IMR-90 (cell line): Measurements from ENCODE around the gene ORC5. TPM values are rescaled to one million over a fixed set of nuclear protein-coding genes. Genes with fewer than 3 reads are reported as not detected.

Experiments used
- ATAC-seq: fragments of 200-7000 bp; cut with Tn5 transposase; 2 replicates; pipeline ENCODE4 v1.9.1; 2020; ENCODE audit warnings: low read depth, mild to moderate bottlenecking, moderate library complexity
- BruUV-seq: library from RNA; stranded (reverse); fragments of 400-500 nt; replicated peaks from 2 replicates; lab custom pipeline; 2021; lab: Mats Ljungman, UMichigan
- CTCF ChIA-PET: fragments of 300-600 bp; formaldehyde crosslinking; extraction: SDS; loops from one replicate; lab custom pipeline; 2021; ENCODE audit warnings: antibody characterized with exemption; lab: Yijun Ruan, JAX
- POLR2A ChIA-PET: fragments of 300-600 bp; sonication (Branson Sonifier 250); formaldehyde crosslinking; loops from one replicate; lab custom pipeline; 2022; ENCODE audit warnings: antibody characterized with exemption; ENCODE audit not compliant: unreplicated experiment; lab: Charles Lee
- DNase-seq: peaks from one replicate; pipeline ENCODE4 v3.0.0; 2013
- H2AFZ ChIP-seq: replicated peaks from 2 replicates; pipeline ENCODE3; 2013; ENCODE audit warnings: low read length, mild to moderate bottlenecking; ENCODE audit not compliant: poor library complexity
- H2AK5ac ChIP-seq: 2 replicates; pipeline ENCODE4 v1.6.1; 2013; ENCODE audit warnings: low read depth, low read length, inconsistent platforms
- H2AK9ac ChIP-seq: replicated peaks from 2 replicates; pipeline ENCODE3; 2013; ENCODE audit warnings: mild to moderate bottlenecking, low read depth, low read length, moderate library complexity; ENCODE audit not compliant: poor library complexity
- H2BK120ac ChIP-seq: 2 replicates; pipeline ENCODE4 v1.6.1; 2013; ENCODE audit warnings: low read depth, low read length, inconsistent platforms
- H2BK15ac ChIP-seq: 3 replicates; pipeline ENCODE4 v1.6.1; 2013; ENCODE audit warnings: low read depth, low read length, inconsistent platforms
- H2BK20ac ChIP-seq: 2 replicates; pipeline ENCODE4 v1.6.1; 2013; ENCODE audit warnings: low read depth, mild to moderate bottlenecking, inconsistent platforms, low read length, moderate library complexity
- H2BK5ac ChIP-seq: 2 replicates; pipeline ENCODE4 v1.6.1; 2013; ENCODE audit warnings: mild to moderate bottlenecking, low read depth, low read length, inconsistent platforms; ENCODE audit not compliant: poor library complexity, severe bottlenecking
- H3K14ac ChIP-seq: replicated peaks from 2 replicates; pipeline ENCODE4 v1.6.1; 2013; ENCODE audit warnings: low read depth, low read length, inconsistent platforms
- H3K18ac ChIP-seq: 2 replicates; pipeline ENCODE4 v1.6.1; 2013; ENCODE audit warnings: low read depth, low read length, control low read depth
- H3K23ac ChIP-seq: 2 replicates; pipeline ENCODE4 v1.6.1; 2013; ENCODE audit warnings: low read depth, low read length, inconsistent platforms
- H3K27ac ChIP-seq: 2 replicates; pipeline ENCODE4 v1.5.1; 2013; ENCODE audit warnings: mild to moderate bottlenecking, control low read depth, low read length; ENCODE audit not compliant: insufficient read depth
- H3K27me3 ChIP-seq: 2 replicates; pipeline ENCODE4 v1.6.1; 2013; ENCODE audit warnings: low read length; ENCODE audit not compliant: control insufficient read depth, insufficient read depth
- H3K36me3 ChIP-seq: 2 replicates; pipeline ENCODE4 v1.6.1; 2013; ENCODE audit warnings: low read length, mixed read lengths; ENCODE audit not compliant: control insufficient read depth, insufficient read depth
- H3K4ac ChIP-seq: 2 replicates; pipeline ENCODE4 v1.6.1; 2013; ENCODE audit warnings: low read depth, low read length, inconsistent platforms
- H3K4me1 ChIP-seq: 2 replicates; pipeline ENCODE4 v1.6.1; 2013; ENCODE audit warnings: low read length, mixed read lengths; ENCODE audit not compliant: control insufficient read depth, insufficient read depth
- H3K4me2 ChIP-seq: 2 replicates; pipeline ENCODE4 v1.6.1; 2013; ENCODE audit warnings: low read depth, mild to moderate bottlenecking, control low read depth, low read length, moderate library complexity
- H3K4me3 ChIP-seq: 2 replicates; pipeline ENCODE4 v1.5.1; 2013; ENCODE audit warnings: low read depth, mild to moderate bottlenecking, control low read depth, low read length, moderate library complexity; ENCODE audit not compliant: insufficient read depth
- H3K56ac ChIP-seq: 2 replicates; pipeline ENCODE4 v1.6.1; 2013; ENCODE audit warnings: low read length, inconsistent platforms; ENCODE audit not compliant: insufficient read depth; ENCODE audit errors: extremely low read depth
- H3K79me1 ChIP-seq, 2 experiments: 2 replicates each; pipeline ENCODE4 v1.6.1; 2013; ENCODE audit warnings: low read length in 2 of 2, inconsistent platforms in 1 of 2, low read depth in 1 of 2
- H3K9ac ChIP-seq: 2 replicates; pipeline ENCODE4 v1.6.1; 2013; ENCODE audit warnings: low read depth, low read length, control low read depth
- H3K9me1 ChIP-seq: 2 replicates; pipeline ENCODE4 v1.6.1; 2013; ENCODE audit warnings: low read length, inconsistent platforms; ENCODE audit not compliant: insufficient read depth
- H3K9me3 ChIP-seq: 2 replicates; pipeline ENCODE4 v1.6.1; 2013; ENCODE audit warnings: low read length; ENCODE audit not compliant: control insufficient read depth, insufficient read depth
- H4K20me1 ChIP-seq: 2 replicates; pipeline ENCODE4 v1.6.1; 2013; ENCODE audit warnings: low read length, inconsistent platforms; ENCODE audit not compliant: insufficient read depth
- H4K5ac ChIP-seq: 2 replicates; pipeline ENCODE4 v1.6.1; 2013; ENCODE audit warnings: mild to moderate bottlenecking, low read depth, low read length, control low read depth
- H4K8ac ChIP-seq, 2 experiments: 2 replicates each; pipeline ENCODE4 v1.6.1; 2013; ENCODE audit warnings: low read depth in 2 of 2, low read length in 2 of 2, control low read depth in 1 of 2, inconsistent platforms in 1 of 2
- H4K91ac ChIP-seq: 2 replicates; pipeline ENCODE4 v1.6.1; 2013; ENCODE audit warnings: low read depth, low read length, inconsistent platforms; ENCODE audit not compliant: insufficient read depth
- BHLHE40 ChIP-seq: fragments of 150-350 bp; IDR thresholded peaks from 2 replicates; pipeline ENCODE4 v1.6.1; 2016; ENCODE audit warnings: mild to moderate bottlenecking, low read depth, low read length
- CEBPB ChIP-seq: IDR thresholded peaks from 2 replicates; pipeline ENCODE4 v1.6.1; 2012; ENCODE audit warnings: low read depth, low read length, improper control_type of control experiment
- CHD1 ChIP-seq: IDR thresholded peaks from 2 replicates; pipeline ENCODE4 v1.6.1; 2012; ENCODE audit warnings: low read depth, low read length, improper control_type of control experiment
- FOS ChIP-seq: fragments of 150-350 bp; IDR thresholded peaks from 2 replicates; pipeline ENCODE4 v1.6.1; 2016; ENCODE audit warnings: low read depth, low read length
- MAFK ChIP-seq: IDR thresholded peaks from 2 replicates; pipeline ENCODE4 v1.6.1; 2012; ENCODE audit warnings: low read depth, low read length, improper control_type of control experiment
- MAZ ChIP-seq: IDR thresholded peaks from 2 replicates; pipeline ENCODE4 v1.6.1; 2012; ENCODE audit warnings: low read depth, mild to moderate bottlenecking, low read length, improper control_type of control experiment, moderate library complexity, borderline replicate concordance
- MXI1 ChIP-seq: IDR thresholded peaks from 2 replicates; pipeline ENCODE4 v1.6.1; 2012; ENCODE audit warnings: low read depth, mild to moderate bottlenecking, low read length, moderate library complexity, borderline replicate concordance
- NFE2L2 ChIP-seq: fragments of 150-350 bp; IDR thresholded peaks from 2 replicates; pipeline ENCODE4 v1.6.1; 2016; ENCODE audit warnings: low read depth, mild to moderate bottlenecking, low read length
- POLR2A ChIP-seq: IDR thresholded peaks from 2 replicates; pipeline ENCODE4 v1.6.1; 2012; ENCODE audit warnings: mild to moderate bottlenecking, low read depth, low read length
- RAD21 ChIP-seq: IDR thresholded peaks from 2 replicates; pipeline ENCODE4 v1.6.1; 2012; ENCODE audit warnings: low read length, improper control_type of control experiment
- RCOR1 ChIP-seq: IDR thresholded peaks from 2 replicates; pipeline ENCODE4 v1.6.1; 2012; ENCODE audit warnings: mild to moderate bottlenecking, low read length, improper control_type of control experiment; ENCODE audit not compliant: insufficient replicate concordance
- RFX5 ChIP-seq: IDR thresholded peaks from 2 replicates; pipeline ENCODE4 v1.8.0; 2012; ENCODE audit warnings: low read depth, mild to moderate bottlenecking, low read length, moderate library complexity
- SMC3 ChIP-seq: fragments of 150-350 bp; IDR thresholded peaks from 2 replicates; pipeline ENCODE4 v1.6.1; 2016; ENCODE audit warnings: low read depth, mild to moderate bottlenecking, antibody characterized with exemption, low read length, moderate library complexity
- USF2 ChIP-seq: fragments of 150-350 bp; IDR thresholded peaks from 2 replicates; pipeline ENCODE4 v1.6.1; 2017; ENCODE audit warnings: mild to moderate bottlenecking, antibody characterized with exemption, low read length, low read depth
- WGBS, 2 experiments: methylation state at CpG; one replicate each; pipeline versions ENCODE4 v1.1.5 to v1.1.7; 2013; ENCODE audit warnings: missing lambda C conversion rate in 2 of 2; ENCODE audit not compliant: insufficient read length in 1 of 2; ENCODE audit errors: extremely low coverage in 2 of 2; 5-methylcytosine and 5-hydroxymethylcytosine counted together
- dilution Hi-C: fragments of 300-500 bp; cut with HindIII; formaldehyde crosslinking; loops from one replicate; pipeline ENCODE4 v1.14.3; 2018; ENCODE audit warnings: low sequenced_read_pairs; ENCODE audit not compliant: unreplicated experiment
- in situ Hi-C: fragments of 300-500 bp; cut with MboI; formaldehyde crosslinking; loops from 3 replicates; pipeline ENCODE4 v1.14.3; 2019; ENCODE audit warnings: low sequenced_read_pairs, inconsistent platforms, mixed read lengths
- intact Hi-C: fragments of 100-400 bp; cut with micrococcal nuclease; formaldehyde crosslinking; loops from 2 replicates; pipeline ENCODE4 v1.10.0; 2022
- polyA plus RNA-seq, 3 experiments: library from polyadenylated mRNA; depleted of rRNA; stranded (reverse); fragments of >200 nt; gene quantifications; 2 replicates each; pipeline ENCODE4 v1.2.3, GENCODE V29; 2012; ENCODE audit warnings: low replicate concordance in 1 of 3
- total RNA-seq: library from RNA; depleted of rRNA; stranded (reverse); fragments of >200 nt; gene quantifications from 2 replicates; pipeline ENCODE4 v1.2.3, GENCODE V29; 2012
- TF ChIP-seq, protein P1 (sequence below): conservative IDR thresholded peaks from 2 replicates; pipeline ENCODE4 v1.5.1; 2012; ENCODE audit warnings: mild to moderate bottlenecking, low read depth, low read length, improper control_type of control experiment
- TF ChIP-seq, protein P2 (sequence below): fragments of 150-350 bp; IDR thresholded peaks from 2 replicates; pipeline ENCODE4 v1.6.1; 2016; ENCODE audit warnings: low read depth, mild to moderate bottlenecking, low read length, moderate library complexity, borderline replicate concordance

The ORC5 gene
- total and polyA plus RNA-seq, 2 of the 4 experiments (the other 2 are of a cell fraction): 7.9 to 18.8 TPM

- POLR2A ChIA-PET: no interaction called here
Observed at GRCh38 chr7:104130726-104131125, 77.1 kb downstream of the ORC5 start.

More at GRCh38 chr7:104130726-104131125, 77.1 kb downstream of the ORC5 start:
- H3K9ac ChIP-seq: no peak overlapping the region
- dilution Hi-C loops: no loop called here
- H2BK5ac ChIP-seq: no peak overlapping the region
- H3K27me3 ChIP-seq: no peaks in the 10 kb centered on the region
- no peak overlapping the region for H2BK20ac ChIP-seq
- no peaks in the 10 kb centered on the region for H3K79me1 ChIP-seq
- intact Hi-C loops: no loop called here
- CTCF ChIA-PET: interaction anchor here (1.2 kb wide), 1 partner anchor 101 kb away, joined by 3 read pairs; no protein-coding TSS in a partner anchor
- no peak overlapping the region for H3K4ac ChIP-seq
- no peak overlapping the region for H3K23ac ChIP-seq
- H2AFZ ChIP-seq: no peak overlapping the region
- peaks cover 6% of the 10 kb centered on the region for H3K36me3 ChIP-seq
- H4K91ac ChIP-seq: no peak overlapping the region
- WGBS, 2 experiments: no CpG with 5 or more reads among the region's 4 CpGs
- H3K56ac ChIP-seq: no peak overlapping the region
- no peak overlapping the region for H3K4me3 ChIP-seq
- H4K8ac ChIP-seq: no peak overlapping the region
- no peak overlapping the region for H2BK15ac ChIP-seq
- no peak overlapping the region for H2AK9ac ChIP-seq
- H3K27ac ChIP-seq: no peak overlapping the region
- no peaks in the 10 kb centered on the region for H3K9me3 ChIP-seq
- ATAC-seq: no peak
- no peak for DNase-seq
- H3K9me1 ChIP-seq: no peaks in the 10 kb centered on the region
- no peak for TF ChIP-seq MAFK
- no peak for TF ChIP-seq POLR2A
- no peak for TF ChIP-seq BHLHE40
- TF ChIP-seq USF2: no peak
- no peak for TF ChIP-seq RAD21
- TF ChIP-seq RCOR1: no peak
- TF ChIP-seq NFE2L2: no peak
- TF ChIP-seq, protein P1, sequence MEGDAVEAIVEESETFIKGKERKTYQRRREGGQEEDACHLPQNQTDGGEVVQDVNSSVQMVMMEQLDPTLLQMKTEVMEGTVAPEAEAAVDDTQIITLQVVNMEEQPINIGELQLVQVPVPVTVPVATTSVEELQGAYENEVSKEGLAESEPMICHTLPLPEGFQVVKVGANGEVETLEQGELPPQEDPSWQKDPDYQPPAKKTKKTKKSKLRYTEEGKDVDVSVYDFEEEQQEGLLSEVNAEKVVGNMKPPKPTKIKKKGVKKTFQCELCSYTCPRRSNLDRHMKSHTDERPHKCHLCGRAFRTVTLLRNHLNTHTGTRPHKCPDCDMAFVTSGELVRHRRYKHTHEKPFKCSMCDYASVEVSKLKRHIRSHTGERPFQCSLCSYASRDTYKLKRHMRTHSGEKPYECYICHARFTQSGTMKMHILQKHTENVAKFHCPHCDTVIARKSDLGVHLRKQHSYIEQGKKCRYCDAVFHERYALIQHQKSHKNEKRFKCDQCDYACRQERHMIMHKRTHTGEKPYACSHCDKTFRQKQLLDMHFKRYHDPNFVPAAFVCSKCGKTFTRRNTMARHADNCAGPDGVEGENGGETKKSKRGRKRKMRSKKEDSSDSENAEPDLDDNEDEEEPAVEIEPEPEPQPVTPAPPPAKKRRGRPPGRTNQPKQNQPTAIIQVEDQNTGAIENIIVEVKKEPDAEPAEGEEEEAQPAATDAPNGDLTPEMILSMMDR: no peak
- no peak for TF ChIP-seq MXI1
- TF ChIP-seq MAZ: no peak
- TF ChIP-seq SMC3: no peak
- TF ChIP-seq CEBPB: no peak
- TF ChIP-seq, protein P2, sequence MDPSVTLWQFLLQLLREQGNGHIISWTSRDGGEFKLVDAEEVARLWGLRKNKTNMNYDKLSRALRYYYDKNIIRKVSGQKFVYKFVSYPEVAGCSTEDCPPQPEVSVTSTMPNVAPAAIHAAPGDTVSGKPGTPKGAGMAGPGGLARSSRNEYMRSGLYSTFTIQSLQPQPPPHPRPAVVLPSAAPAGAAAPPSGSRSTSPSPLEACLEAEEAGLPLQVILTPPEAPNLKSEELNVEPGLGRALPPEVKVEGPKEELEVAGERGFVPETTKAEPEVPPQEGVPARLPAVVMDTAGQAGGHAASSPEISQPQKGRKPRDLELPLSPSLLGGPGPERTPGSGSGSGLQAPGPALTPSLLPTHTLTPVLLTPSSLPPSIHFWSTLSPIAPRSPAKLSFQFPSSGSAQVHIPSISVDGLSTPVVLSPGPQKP: no peak
- no peak for TF ChIP-seq FOS
- TF ChIP-seq CHD1: no peak
- no peak for TF ChIP-seq RFX5
- H3K4me2 ChIP-seq: no peak overlapping the region
- H2AK5ac ChIP-seq: no peak overlapping the region
- no peak overlapping the region for H3K18ac ChIP-seq
- H4K20me1 ChIP-seq: no peaks in the 10 kb centered on the region
- H3K4me1 ChIP-seq: no peaks in the 10 kb centered on the region
- no peak overlapping the region for H3K14ac ChIP-seq
- in situ Hi-C loops: no loop called here
- H2BK120ac ChIP-seq: no peak overlapping the region
- no peak overlapping the region for H4K5ac ChIP-seq
- BruUV-seq: no TSS peak
